ENCODE results near the gene ACTRT1.

ACTRT1 gene

GRCh38 chrX:128052303-128052702 lies at the start of gene ACTRT1:
Gene ACTRT1 (minus strand): TSS chrX:128052403. CDS start chrX:128052206, 197 bp downstream.
- no peak for DNase-seq (ENCODE audit: low read depth, low spot score)

GRCh38 chrX:128078545-128078944 lies 26.3 kb upstream of the ACTRT1 start:
- no peak for DNase-seq (ENCODE audit: low read depth, low spot score)

GRCh38 chrX:128057421-128057820 lies 5.2 kb upstream of the ACTRT1 start:
- DNase-seq (ENCODE audit: low read depth, low spot score), result no peak

- DNase-seq (ENCODE audit: low read depth, low spot score), result no peak
Measured at GRCh38 chrX:128051526-128051925, 677 bp downstream of the ACTRT1 start.

- no peak for DNase-seq (ENCODE audit: low read depth, low spot score)
Measured at GRCh38 chrX:128035318-128035717, 16.9 kb downstream of the ACTRT1 start.

- DNase-seq (ENCODE audit: low read depth, low spot score), result no peak
Measured at GRCh38 chrX:128021566-128021965, 30.6 kb downstream of the ACTRT1 start.

- peak; percentile 30 for DNase-seq (ENCODE audit: low read depth, low spot score)
Measured at GRCh38 chrX:128020701-128021100, 31.5 kb downstream of the ACTRT1 start.

- no peak for DNase-seq (ENCODE audit: low read depth, low spot score)
Measured at GRCh38 chrX:128019218-128019617, 33.0 kb downstream of the ACTRT1 start.

- DNase-seq (ENCODE audit: low read depth, low spot score), result no peak
Measured at GRCh38 chrX:128012015-128012414, 40.2 kb downstream of the ACTRT1 start.

- DNase-seq (ENCODE audit: low read depth, low spot score), result no peak
Measured at GRCh38 chrX:128007882-128008281, 44.3 kb downstream of the ACTRT1 start.

Measured in astrocyte of the hippocampus (primary cell).